GM10266 (cell line): ENCODE results near the gene FRMD3.

Experiments
- DNase-seq: peaks from one replicate; pipeline ENCODE4 v3.0.0; 2012; ENCODE audit errors: extremely low spot score
- CTCF ChIP-seq: IDR thresholded peaks from 2 replicates; pipeline ENCODE4 v1.5.1; 2012; ENCODE audit warnings: mild to moderate bottlenecking, low read depth; ENCODE audit not compliant: control insufficient read depth, insufficient read depth; ENCODE audit errors: missing control alignments

FRMD3 gene

DNA sequence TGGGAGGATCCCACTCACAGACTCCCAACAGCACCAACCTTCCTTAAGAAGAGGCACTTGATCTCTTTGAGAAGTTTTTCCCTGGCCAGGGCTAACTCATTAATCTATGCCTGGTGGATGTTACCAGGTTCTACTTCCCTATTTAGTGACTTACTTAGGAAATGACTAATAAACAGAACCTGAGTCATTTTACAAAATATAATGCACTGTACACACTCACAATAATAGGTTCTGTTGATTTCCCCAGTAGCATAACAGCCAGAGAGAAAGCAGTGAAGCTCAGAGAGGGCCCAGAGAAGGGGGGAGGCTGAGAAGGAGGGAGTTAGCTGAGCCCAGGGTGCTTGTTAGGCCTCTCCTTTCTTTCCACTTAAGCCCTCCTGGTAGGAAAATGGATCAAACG is 27.1 kb downstream of the FRMD3 start:
- DNase-seq, result no peak
- TF ChIP-seq CTCF, result no peak

DNA sequence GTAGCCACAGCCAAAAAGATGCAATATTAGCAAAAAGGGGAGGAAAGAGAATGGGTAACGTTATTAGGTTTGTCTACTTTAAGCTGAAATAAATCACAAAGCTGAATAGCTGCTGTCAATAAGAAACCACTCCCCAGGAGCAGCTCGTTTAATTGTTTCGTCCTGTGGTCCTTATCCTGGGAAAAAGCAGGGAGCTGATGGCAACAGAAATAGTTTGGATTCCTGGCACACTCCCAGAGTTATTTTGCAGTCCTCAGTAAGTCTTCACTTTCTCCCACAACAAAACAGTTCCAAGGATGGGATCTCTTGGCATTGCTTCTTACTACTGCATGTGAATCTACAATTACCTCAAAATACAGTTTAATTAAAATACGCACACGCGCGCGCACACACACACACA is 28.8 kb downstream of the FRMD3 start:
- TF ChIP-seq CTCF, result no peak
- no peak for DNase-seq

GRCh38 chr9:83508067-83508466 is 30.1 kb downstream of the FRMD3 start:
- TF ChIP-seq CTCF, result no peak
- no peak for DNase-seq

GRCh38 chr9:83505282-83505681 is 32.9 kb downstream of the FRMD3 start:
- DNase-seq, result no peak
- no peak for TF ChIP-seq CTCF

- no peak for DNase-seq
- no peak for TF ChIP-seq CTCF
These were observed 34.3 kb downstream of the FRMD3 start for GRCh38 chr9:83503866-83504265.

GRCh38 chr9:83501565-83501964 is 36.6 kb downstream of the FRMD3 start:
- DNase-seq, result no peak
- TF ChIP-seq CTCF, result no peak

- DNase-seq, result no peak
These were observed 40.8 kb downstream of the FRMD3 start for GRCh38 chr9:83497441-83497840.

More at GRCh38 chr9:83497441-83497840, 40.8 kb downstream of the FRMD3 start:
- TF ChIP-seq CTCF, result no peak
